Fibroblast of lung (primary cell): Measurements from ENCODE around the gene PRR3. TPM values are rescaled to one million over a fixed set of nuclear protein-coding genes. Genes with fewer than 3 reads are reported as not detected.

Source experiments
- DNase-seq, 2 donors: peaks; one replicate each; pipeline versions ENCODE4 v3.0.0 to v3.0.0-alpha.2; 2010; ENCODE audit warnings: low read depth in 2 of 2
- H2AFZ ChIP-seq: 2 replicates; pipeline ENCODE4 v1.5.1; 2012; ENCODE audit warnings: low read length, control low read depth, inconsistent platforms
- H3K27ac ChIP-seq: 2 replicates; pipeline ENCODE4 v1.5.1; 2011; ENCODE audit warnings: low read length, control low read depth; ENCODE audit not compliant: insufficient read depth
- H3K27me3 ChIP-seq: 2 replicates; pipeline ENCODE4 v1.5.1; 2011; ENCODE audit warnings: mild to moderate bottlenecking, low read length; ENCODE audit not compliant: control insufficient read depth, insufficient read depth
- H3K36me3 ChIP-seq: 2 replicates; pipeline ENCODE4 v1.5.1; 2011; ENCODE audit warnings: low read length; ENCODE audit not compliant: control insufficient read depth, insufficient read depth
- H3K4me1 ChIP-seq: 2 replicates; pipeline ENCODE4 v1.5.1; 2011; ENCODE audit warnings: low read length; ENCODE audit not compliant: control insufficient read depth, insufficient read depth; ENCODE audit errors: extremely low read depth
- H3K4me2 ChIP-seq: 2 replicates; pipeline ENCODE4 v1.5.1; 2011; ENCODE audit warnings: low read length, control low read depth; ENCODE audit not compliant: insufficient read depth; ENCODE audit errors: extremely low read depth
- H3K4me3 ChIP-seq, 4 experiments: fragments of 200-600 bp in 1 of 4; sonication (generic) in 1 of 4; replicated peaks in 1 of 4; 2 replicates each; pipeline ENCODE4 v1.5.1; 2011 to 2016; ENCODE audit warnings: low read length in 4 of 4, low read depth in 3 of 4, mild to moderate bottlenecking in 3 of 4, control low read depth in 2 of 4, inconsistent platforms in 1 of 4, mixed read lengths in 1 of 4; ENCODE audit not compliant: insufficient read depth in 1 of 4; ENCODE audit errors: control extremely low read depth in 1 of 4
- H3K79me2 ChIP-seq: 2 replicates; pipeline ENCODE4 v1.5.1; 2012; ENCODE audit warnings: mild to moderate bottlenecking, low read length, inconsistent platforms; ENCODE audit not compliant: control insufficient read depth, insufficient read depth
- H3K9ac ChIP-seq: 2 replicates; pipeline ENCODE4 v1.5.1; 2011; ENCODE audit warnings: mild to moderate bottlenecking, low read length, control low read depth; ENCODE audit not compliant: insufficient read depth
- H3K9me3 ChIP-seq: 2 replicates; pipeline ENCODE4 v1.5.1; 2012; ENCODE audit warnings: low read depth, low read length; ENCODE audit not compliant: control insufficient read depth, insufficient read depth
- H4K20me1 ChIP-seq: 2 replicates; pipeline ENCODE4 v1.5.1; 2011; ENCODE audit warnings: low read length; ENCODE audit not compliant: control insufficient read depth, insufficient read depth; ENCODE audit errors: extremely low read depth
- CTCF ChIP-seq, 2 donors: IDR thresholded peaks in 1 of 2; conservative IDR thresholded peaks in 1 of 2; 1 replicate in 1 of 2; 2 replicates in 1 of 2; pipeline ENCODE4 v1.5.1; 2011 to 2012; ENCODE audit warnings: low read length in 2 of 2, control low read depth in 1 of 2, inconsistent platforms in 1 of 2, low read depth in 1 of 2, mild to moderate bottlenecking in 1 of 2
- EZH2 ChIP-seq: IDR thresholded peaks from 2 replicates; pipeline ENCODE4 v1.5.1; 2012; ENCODE audit warnings: low read length, control low read depth, mild to moderate bottlenecking; ENCODE audit errors: missing control alignments
- polyA plus RNA-seq, 2 donors: library from polyadenylated mRNA; depleted of rRNA in 1 of 2; stranded (reverse) in 1 of 2; unstranded in 1 of 2; fragments of >200 nt; gene quantifications; 2 replicates each; pipeline ENCODE4 v1.2.1, GENCODE V29; 2011 to 2012; ENCODE audit warnings: missing spikeins in 1 of 2
- total RNA-seq: library from RNA; depleted of rRNA; stranded (reverse); fragments of >200 nt; gene quantifications from 2 replicates; pipeline ENCODE4 v1.2.1, GENCODE V29; 2014

The PRR3 gene
- total and polyA plus RNA-seq, 2 donors (not counting 1 experiment from before 2014, with no cell fraction given), result 6.6 to 19.0 TPM

- no peak for DNase-seq
- TF ChIP-seq CTCF (conservative IDR thresholded peaks at IDR 0.05 in 1 of 2, IDR thresholded peaks at IDR 0.05 in 1 of 2; ENCODE audit: low read depth in 1 of 2, low read length in 2 of 2) (no peak), EZH2 (no peak)
- Histone ChIP-seq H4K20me1 (no peaks in the 10 kb centered on the region), H3K79me2 (peaks cover 34% of the 10 kb centered on the region), H3K9ac (no peak overlapping the region), H3K4me3 (peak overlapping the region; percentile 58 to 91 (median 88)), H3K4me2 (peak overlapping the region; percentile 87), H3K27me3 (no peaks in the 10 kb centered on the region), H3K9me3 (no peaks in the 10 kb centered on the region), H3K4me1 (peaks cover 13% of the 10 kb centered on the region), H3K36me3 (no peaks in the 10 kb centered on the region), H3K27ac (peak overlapping the region; percentile 68), H2AFZ (peak overlapping the region; percentile 97)
Observed at GRCh38 chr6:30570263-30570662, 13.2 kb downstream of the PRR3 start.

- peak overlapping the region; percentile 60 for H3K9ac ChIP-seq
Observed at GRCh38 chr6:30570740-30571074, 13.6 kb downstream of the PRR3 start.

GRCh38 chr6:30571075-30571761 is 14.1 kb downstream of the PRR3 start, which contains the start of gene ABCF1:
Gene ABCF1, plus strand, starts transcription at chr6:30571442. Its CDS starts 46 bp downstream, at chr6:30571488.
- Histone ChIP-seq H3K4me2 (peak within 1 kb of the TSS; percentile 93), H3K36me3 (no peaks in the 10 kb centered on the region), H3K9me3 (no peaks in the 10 kb centered on the region), H3K27ac (peak within 1 kb of the TSS; percentile 94), H3K27me3 (no peaks in the 10 kb centered on the region), H2AFZ (peak within 1 kb of the TSS; percentile 97), H3K79me2 (peaks cover 41% of the 10 kb centered on the region), H3K9ac (peak within 1 kb of the TSS; percentile 90), H3K4me3 (peak within 1 kb of the TSS; percentile 80 to 91 (median 90)), H3K4me1 (peaks cover 13% of the 10 kb centered on the region), H4K20me1 (no peaks in the 10 kb centered on the region)
- no peak for TF ChIP-seq EZH2
- no peak for TF ChIP-seq CTCF (conservative IDR thresholded peaks at IDR 0.05 in 1 of 2, IDR thresholded peaks at IDR 0.05 in 1 of 2; ENCODE audit: low read depth in 1 of 2, low read length in 2 of 2)
- DNase-seq, result peak; percentile 94 to 97

More at GRCh38 chr6:30570740-30571074, 13.6 kb downstream of the PRR3 start:
- peaks cover 38% of the 10 kb centered on the region for H3K79me2 ChIP-seq
- H3K36me3 ChIP-seq, result no peaks in the 10 kb centered on the region
- H3K27me3 ChIP-seq, result no peaks in the 10 kb centered on the region
- H4K20me1 ChIP-seq, result no peaks in the 10 kb centered on the region
- no peak for DNase-seq
- H2AFZ ChIP-seq, result peak overlapping the region; percentile 97
- peaks cover 13% of the 10 kb centered on the region for H3K4me1 ChIP-seq
- peak overlapping the region; percentile 87 for H3K4me2 ChIP-seq
- H3K27ac ChIP-seq, result peak overlapping the region; percentile 68
- no peaks in the 10 kb centered on the region for H3K9me3 ChIP-seq
- H3K4me3 ChIP-seq, result peak overlapping the region; percentile 58 to 91 (median 88)
- TF ChIP-seq CTCF (conservative IDR thresholded peaks at IDR 0.05 in 1 of 2, IDR thresholded peaks at IDR 0.05 in 1 of 2; ENCODE audit: low read depth in 1 of 2, low read length in 2 of 2) (no peak), EZH2 (no peak)
